VCaP (cell line): ENCODE data around the gene ADAMTSL2.

ENCODE experiments used
- H3K27ac ChIP-seq: fragments of 450-650 bp; 2 replicates; pipeline ENCODE4 v1.5.1; 2017
- CTCF ChIP-seq: fragments of 450-650 bp; conservative IDR thresholded peaks from 2 replicates; pipeline ENCODE4 v1.5.1; 2017; ENCODE audit warnings: mild to moderate bottlenecking, moderate library complexity

ADAMTSL2 gene

GRCh38 chr9:133576031-133576874 is 41.7 kb downstream of the ADAMTSL2 start:
- no peak overlapping the region for H3K27ac ChIP-seq
- TF ChIP-seq CTCF, result no peak

- TF ChIP-seq CTCF, result no peak
- H3K27ac ChIP-seq, result no peak overlapping the region
Measured at GRCh38 chr9:133576875-133577736, 42.6 kb downstream of the ADAMTSL2 start.

- TF ChIP-seq CTCF, result no peak
- H3K27ac ChIP-seq, result no peak overlapping the region
Measured at GRCh38 chr9:133577737-133578112, 43.2 kb downstream of the ADAMTSL2 start.

GRCh38 chr9:133578524-133579441 is 44.3 kb downstream of the ADAMTSL2 start:
- H3K27ac ChIP-seq, result no peak overlapping the region
- no peak for TF ChIP-seq CTCF

- TF ChIP-seq CTCF, result no peak
- no peak overlapping the region for H3K27ac ChIP-seq
Measured at GRCh38 chr9:133579601-133580418, 45.3 kb downstream of the ADAMTSL2 start.

GRCh38 chr9:133580419-133580738 is 45.9 kb downstream of the ADAMTSL2 start:
- H3K27ac ChIP-seq, result 0 out of 2 replicates have a peak overlapping the region, but pooled peaks have one; percentile 5
- no peak for TF ChIP-seq CTCF
